HEK293 (cell line): ENCODE data around the gene TNFRSF11A.

Source experiments
- CTCF ChIA-PET: fragments of 350-600 bp; formaldehyde crosslinking; extraction: SDS; loops from one replicate; lab custom pipeline; 2021; ENCODE audit warnings: antibody characterized with exemption; lab: Yijun Ruan, JAX
- POLR2A ChIA-PET: fragments of 300-600 bp; formaldehyde crosslinking; extraction: SDS; loops from one replicate; lab custom pipeline; 2020; ENCODE audit warnings: antibody characterized with exemption, inconsistent platforms; lab: Yijun Ruan, JAX
- H3K27ac ChIP-seq: fragments of 200-500 bp; sonication (Bioruptor generic); 2 replicates; pipeline ENCODE4 v1.5.1; 2014; ENCODE audit warnings: low read depth, low read length, control low read depth, inconsistent platforms; ENCODE audit errors: extremely low read depth
- H3K36me3 ChIP-seq, 2 experiments: fragments of 200-500 bp in 1 of 2; sonication (Bioruptor generic) in 1 of 2; 1 replicate in 1 of 2; 2 replicates in 1 of 2; pipeline ENCODE4 v1.5.1; 2014 to 2017; ENCODE audit warnings: inconsistent platforms in 2 of 2, low read length in 2 of 2; ENCODE audit not compliant: control insufficient read depth in 2 of 2, insufficient read depth in 1 of 2
- H3K4me1 ChIP-seq: fragments of 200-500 bp; sonication (Bioruptor generic); 2 replicates; pipeline ENCODE4 v1.5.1; 2014; ENCODE audit warnings: mild to moderate bottlenecking, low read length, inconsistent platforms; ENCODE audit not compliant: control insufficient read depth, insufficient read depth
- H3K4me3 ChIP-seq: 2 replicates; pipeline ENCODE4 v1.5.1; 2011; ENCODE audit warnings: low read depth, mild to moderate bottlenecking, control low read depth, low read length, moderate library complexity
- H3K9me3 ChIP-seq: fragments of 200-500 bp; sonication (Bioruptor generic); 2 replicates; pipeline ENCODE4 v1.5.1; 2014; ENCODE audit warnings: low read depth, low read length, inconsistent platforms; ENCODE audit not compliant: control insufficient read depth, insufficient read depth
- ATF2 ChIP-seq: fragments of 450-650 bp; formaldehyde crosslinking; IDR thresholded peaks from 2 replicates; pipeline ENCODE4 v1.5.1; 2016; ENCODE audit warnings: missing biosample characterization, missing genetic modification characterization, low read depth
- BCL11B ChIP-seq: fragments of 450-650 bp; formaldehyde crosslinking; IDR thresholded peaks from 2 replicates; pipeline ENCODE4 v1.5.1; 2016; ENCODE audit warnings: low read depth, missing biosample characterization, missing genetic modification characterization
- HIC1 ChIP-seq: fragments of 450-650 bp; formaldehyde crosslinking; IDR thresholded peaks from 2 replicates; pipeline ENCODE4 v1.5.1; 2016; ENCODE audit warnings: missing biosample characterization, missing genetic modification characterization
- KLF10 ChIP-seq: fragments of 450-650 bp; IDR thresholded peaks from 2 replicates; pipeline ENCODE4 v1.5.1; 2018; ENCODE audit warnings: missing biosample characterization, mild to moderate bottlenecking, missing genetic modification characterization
- OSR2 ChIP-seq: fragments of 450-650 bp; formaldehyde crosslinking; IDR thresholded peaks from 2 replicates; pipeline ENCODE4 v1.5.1; 2016; ENCODE audit warnings: missing biosample characterization, missing genetic modification characterization
- ZNF10 ChIP-seq: fragments of 450-650 bp; formaldehyde crosslinking; IDR thresholded peaks from 2 replicates; pipeline ENCODE4 v1.5.1; 2017; ENCODE audit warnings: missing biosample characterization, missing genetic modification characterization
- ZNF112 ChIP-seq: fragments of 450-650 bp; formaldehyde crosslinking; IDR thresholded peaks from 2 replicates; pipeline ENCODE4 v1.5.0; 2017; ENCODE audit warnings: missing biosample characterization, missing genetic modification characterization
- ZNF114 ChIP-seq: fragments of 450-650 bp; formaldehyde crosslinking; IDR thresholded peaks from 2 replicates; pipeline ENCODE4 v1.5.0; 2017; ENCODE audit warnings: missing biosample characterization, missing genetic modification characterization
- ZNF174 ChIP-seq: fragments of 450-650 bp; formaldehyde crosslinking; IDR thresholded peaks from 2 replicates; pipeline ENCODE4 v1.5.0; 2017; ENCODE audit warnings: missing biosample characterization, mild to moderate bottlenecking, missing genetic modification characterization
- ZNF2 ChIP-seq: fragments of 450-650 bp; formaldehyde crosslinking; IDR thresholded peaks from 2 replicates; pipeline ENCODE4 v1.5.1; 2016; ENCODE audit warnings: missing biosample characterization, missing genetic modification characterization
- ZNF214 ChIP-seq: fragments of 450-650 bp; formaldehyde crosslinking; IDR thresholded peaks from 2 replicates; pipeline ENCODE4 v1.5.1; 2017; ENCODE audit warnings: missing biosample characterization, mild to moderate bottlenecking, missing genetic modification characterization, borderline replicate concordance
- ZNF24 ChIP-seq: fragments of 450-650 bp; formaldehyde crosslinking; IDR thresholded peaks from 2 replicates; pipeline ENCODE4 v1.5.1; 2016; ENCODE audit warnings: missing biosample characterization, missing genetic modification characterization
- ZNF266 ChIP-seq: fragments of 450-650 bp; formaldehyde crosslinking; IDR thresholded peaks from 2 replicates; pipeline ENCODE4 v1.5.1; 2016; ENCODE audit warnings: missing biosample characterization, missing genetic modification characterization, low read depth
- ZNF416 ChIP-seq: fragments of 450-650 bp; formaldehyde crosslinking; IDR thresholded peaks from 2 replicates; pipeline ENCODE4 v1.5.1; 2016; ENCODE audit warnings: missing biosample characterization, missing genetic modification characterization
- ZNF501 ChIP-seq: fragments of 450-650 bp; formaldehyde crosslinking; IDR thresholded peaks from 2 replicates; pipeline ENCODE4 v1.5.1; 2016; ENCODE audit warnings: missing biosample characterization, missing genetic modification characterization
- ZNF513 ChIP-seq: fragments of 450-650 bp; IDR thresholded peaks from 2 replicates; pipeline ENCODE4 v1.5.1; 2018; ENCODE audit warnings: missing biosample characterization, missing genetic modification characterization
- ZNF768 ChIP-seq: fragments of 450-650 bp; formaldehyde crosslinking; IDR thresholded peaks from 2 replicates; pipeline ENCODE4 v1.5.1; 2018; ENCODE audit warnings: missing biosample characterization, mild to moderate bottlenecking, missing genetic modification characterization
- ZNF785 ChIP-seq: fragments of 450-650 bp; formaldehyde crosslinking; IDR thresholded peaks from 2 replicates; pipeline ENCODE4 v1.5.1; 2016; ENCODE audit warnings: missing biosample characterization, missing genetic modification characterization
- ZNF830 ChIP-seq: fragments of 450-650 bp; IDR thresholded peaks from 2 replicates; pipeline ENCODE4 v1.5.0; 2018; ENCODE audit warnings: missing biosample characterization, missing genetic modification characterization, low read depth, mild to moderate bottlenecking, moderate library complexity
- TF ChIP-seq, protein P1 (sequence below): fragments of 450-650 bp; formaldehyde crosslinking; IDR thresholded peaks from 2 replicates; pipeline ENCODE4 v1.5.1; 2017; ENCODE audit warnings: missing biosample characterization, missing genetic modification characterization
- TF ChIP-seq, protein P2 (sequence below): fragments of 450-650 bp; formaldehyde crosslinking; IDR thresholded peaks from 2 replicates; pipeline ENCODE4 v1.5.1; 2017; ENCODE audit warnings: missing biosample characterization, missing genetic modification characterization

The TNFRSF11A gene

GRCh38 chr18:62370366-62370765, 45.3 kb downstream of the TNFRSF11A start (continued):
- TF ChIP-seq, protein P1, sequence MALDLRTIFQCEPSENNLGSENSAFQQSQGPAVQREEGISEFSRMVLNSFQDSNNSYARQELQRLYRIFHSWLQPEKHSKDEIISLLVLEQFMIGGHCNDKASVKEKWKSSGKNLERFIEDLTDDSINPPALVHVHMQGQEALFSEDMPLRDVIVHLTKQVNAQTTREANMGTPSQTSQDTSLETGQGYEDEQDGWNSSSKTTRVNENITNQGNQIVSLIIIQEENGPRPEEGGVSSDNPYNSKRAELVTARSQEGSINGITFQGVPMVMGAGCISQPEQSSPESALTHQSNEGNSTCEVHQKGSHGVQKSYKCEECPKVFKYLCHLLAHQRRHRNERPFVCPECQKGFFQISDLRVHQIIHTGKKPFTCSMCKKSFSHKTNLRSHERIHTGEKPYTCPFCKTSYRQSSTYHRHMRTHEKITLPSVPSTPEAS (tag by site-specific recombination), result no peak

DNA sequence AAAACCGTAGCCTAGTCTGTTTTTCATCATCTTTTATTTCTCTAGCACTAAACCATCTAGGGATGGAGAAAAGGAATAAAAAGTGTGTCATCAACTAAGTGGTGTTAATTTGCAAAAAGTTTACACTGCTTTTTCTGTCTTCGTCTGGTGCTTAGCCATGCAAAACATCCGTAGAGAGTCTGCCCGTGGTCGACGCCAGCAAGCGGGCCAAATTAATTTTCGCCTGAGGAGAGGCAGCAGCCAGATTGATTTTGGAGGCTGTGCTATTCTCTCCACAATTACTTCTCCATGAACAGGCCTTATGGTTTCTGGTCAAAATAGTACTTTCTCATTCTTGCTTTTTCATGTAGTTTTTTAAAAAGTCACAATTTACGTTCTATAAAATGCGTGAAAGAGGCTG, 46.3 kb downstream of the TNFRSF11A start:
- ChIA-PET CTCF (no interaction called here), POLR2A (no interaction called here)
- no peak overlapping the region for H3K4me3 ChIP-seq
- peaks cover 3 to 27% of the 10 kb centered on the region in 2 experiments; a peak in 2 of 3 replicates for H3K36me3 ChIP-seq
- H3K4me1 ChIP-seq, result no peaks in the 10 kb centered on the region
- H3K27ac ChIP-seq, result no peak overlapping the region
- no peak for TF ChIP-seq ZNF214 (tag by site-specific recombination)
- TF ChIP-seq ZNF10 (tag by site-specific recombination), result no peak
- TF ChIP-seq, protein P2, sequence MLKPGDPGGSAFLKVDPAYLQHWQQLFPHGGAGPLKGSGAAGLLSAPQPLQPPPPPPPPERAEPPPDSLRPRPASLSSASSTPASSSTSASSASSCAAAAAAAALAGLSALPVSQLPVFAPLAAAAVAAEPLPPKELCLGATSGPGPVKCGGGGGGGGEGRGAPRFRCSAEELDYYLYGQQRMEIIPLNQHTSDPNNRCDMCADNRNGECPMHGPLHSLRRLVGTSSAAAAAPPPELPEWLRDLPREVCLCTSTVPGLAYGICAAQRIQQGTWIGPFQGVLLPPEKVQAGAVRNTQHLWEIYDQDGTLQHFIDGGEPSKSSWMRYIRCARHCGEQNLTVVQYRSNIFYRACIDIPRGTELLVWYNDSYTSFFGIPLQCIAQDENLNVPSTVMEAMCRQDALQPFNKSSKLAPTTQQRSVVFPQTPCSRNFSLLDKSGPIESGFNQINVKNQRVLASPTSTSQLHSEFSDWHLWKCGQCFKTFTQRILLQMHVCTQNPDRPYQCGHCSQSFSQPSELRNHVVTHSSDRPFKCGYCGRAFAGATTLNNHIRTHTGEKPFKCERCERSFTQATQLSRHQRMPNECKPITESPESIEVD (tag by site-specific recombination), result no peak
- no peak for TF ChIP-seq ZNF174
- TF ChIP-seq ZNF830 (tag by site-specific recombination), result no peak
- no peak for TF ChIP-seq OSR2 (tag by site-specific recombination)
- TF ChIP-seq ZNF114, result no peak
- no peak for TF ChIP-seq ZNF768
- TF ChIP-seq ZNF2 (tag by site-specific recombination), result no peak
- TF ChIP-seq HIC1 (tag by site-specific recombination), result no peak
- no peak for TF ChIP-seq ZNF501 (tag by site-specific recombination)
- no peak for TF ChIP-seq ZNF513 (tag by site-specific recombination)
- TF ChIP-seq ZNF785 (tag by site-specific recombination), result no peak
- TF ChIP-seq BCL11B (tag by site-specific recombination), result no peak
- no peak for TF ChIP-seq ZNF112
- no peak for TF ChIP-seq ZNF416
- no peak for TF ChIP-seq KLF10 (tag by site-specific recombination)
- no peak for TF ChIP-seq ZNF266 (tag by site-specific recombination)
- no peaks in the 10 kb centered on the region for H3K9me3 ChIP-seq

- TF ChIP-seq ZNF24 (tag by site-specific recombination) (no peak), ZNF416 (no peak), ATF2 (tag by site-specific recombination) (peak; percentile 53; the same call in 1 of the 2 replicates)
- ChIA-PET POLR2A (no interaction called here), CTCF (no interaction called here)
- H3K9me3 ChIP-seq, result no peaks in the 10 kb centered on the region
- no peaks in the 10 kb centered on the region for H3K4me1 ChIP-seq
- H3K27ac ChIP-seq, result no peak overlapping the region
- peaks cover 3 to 26% of the 10 kb centered on the region in 2 experiments; a peak in 2 of 3 replicates for H3K36me3 ChIP-seq
- H3K4me3 ChIP-seq, result no peak overlapping the region
Measured at GRCh38 chr18:62372156-62372555, 47.0 kb downstream of the TNFRSF11A start.
